GM21717 (cell line): ENCODE results near the gene CLEC16A.

Experiments
- ATAC-seq: cut with Tn5 transposase; IDR thresholded peaks from one replicate; pipeline ENCODE4 v1.9.1; 2021; ENCODE audit warnings: mild to moderate bottlenecking, moderate library complexity; ENCODE audit not compliant: unreplicated experiment

Gene CLEC16A

GRCh38 chr16:11033629-11034420, 89.5 kb downstream of the CLEC16A start:
- ATAC-seq: no peak

- ATAC-seq: no peak
Measured at GRCh38 chr16:11034481-11034931, 90.1 kb downstream of the CLEC16A start.

- ATAC-seq: no peak
Measured at GRCh38 chr16:11035096-11035495, 90.7 kb downstream of the CLEC16A start.

GRCh38 chr16:11036040-11036439, 91.7 kb downstream of the CLEC16A start:
- no peak for ATAC-seq

- ATAC-seq: no peak
Measured at GRCh38 chr16:11036868-11037410, 92.6 kb downstream of the CLEC16A start.

- no peak for ATAC-seq
Measured at GRCh38 chr16:11038305-11038704, 93.9 kb downstream of the CLEC16A start.

- no peak for ATAC-seq
Measured at GRCh38 chr16:11038777-11039176, 94.4 kb downstream of the CLEC16A start.

- no peak for ATAC-seq
Measured at GRCh38 chr16:11039726-11040125, 95.4 kb downstream of the CLEC16A start.

GRCh38 chr16:11042191-11042590, 97.8 kb downstream of the CLEC16A start:
- no peak for ATAC-seq

GRCh38 chr16:11045441-11045840, 101.1 kb downstream of the CLEC16A start:
- ATAC-seq: no peak

GRCh38 chr16:11045846-11046245, 101.5 kb downstream of the CLEC16A start:
- ATAC-seq: no peak

GRCh38 chr16:11046382-11046931, 102.1 kb downstream of the CLEC16A start:
- no peak for ATAC-seq

GRCh38 chr16:11047057-11047456, 102.7 kb downstream of the CLEC16A start:
- no peak for ATAC-seq

- no peak for ATAC-seq
Measured at GRCh38 chr16:11047939-11048800, 103.8 kb downstream of the CLEC16A start.

GRCh38 chr16:11049396-11050059, 105.2 kb downstream of the CLEC16A start:
- ATAC-seq: no peak

- no peak for ATAC-seq
Measured at GRCh38 chr16:11050536-11050935, 106.2 kb downstream of the CLEC16A start.

- ATAC-seq: no peak
Measured at GRCh38 chr16:11050944-11051343, 106.6 kb downstream of the CLEC16A start.

- no peak for ATAC-seq
Measured at GRCh38 chr16:11051430-11051829, 107.1 kb downstream of the CLEC16A start.

GRCh38 chr16:11051879-11052808, 107.8 kb downstream of the CLEC16A start:
- peak; percentile 70 for ATAC-seq
